ENCODE results near the gene NSUN7.
A peak's percentile ranks its signal among the peaks of the same experiment; 100 is the strongest.

Gene NSUN7

GRCh38 chr4:40734497-40734896, 15.3 kb upstream of the NSUN7 start:
- no peak for DNase-seq (ENCODE audit: low read depth in 3 of 3)

GRCh38 chr4:40736910-40737309, 12.8 kb upstream of the NSUN7 start:
- DNase-seq (ENCODE audit: low read depth in 3 of 3), result no peak

GRCh38 chr4:40737879-40738278, 11.9 kb upstream of the NSUN7 start:
- DNase-seq (ENCODE audit: low read depth in 3 of 3), result no peak

GRCh38 chr4:40739347-40739746, 10.4 kb upstream of the NSUN7 start:
- DNase-seq (ENCODE audit: low read depth in 3 of 3), result no peak

GRCh38 chr4:40744218-40744617, 5.5 kb upstream of the NSUN7 start:
- no peak for DNase-seq (ENCODE audit: low read depth in 3 of 3)

GRCh38 chr4:40745285-40745984, 4.3 kb upstream of the NSUN7 start:
- DNase-seq (ENCODE audit: low read depth in 3 of 3), result no peak

GRCh38 chr4:40747207-40747835, 2.4 kb upstream of the NSUN7 start:
- DNase-seq (ENCODE audit: low read depth in 3 of 3), result no peak

GRCh38 chr4:40750461-40751258, 905 bp downstream of the NSUN7 start:
- DNase-seq (ENCODE audit: low read depth in 3 of 3), result no peak

GRCh38 chr4:40755616-40756015, 5.9 kb downstream of the NSUN7 start:
- no peak for DNase-seq (ENCODE audit: low read depth in 3 of 3)

- DNase-seq (ENCODE audit: low read depth in 3 of 3), result peak; percentile 14 to 34 (median 18)
These were observed 13.5 kb downstream of the NSUN7 start for GRCh38 chr4:40763228-40763716.

GRCh38 chr4:40769266-40769665, 19.5 kb downstream of the NSUN7 start:
- no peak for DNase-seq (ENCODE audit: low read depth in 3 of 3)

GRCh38 chr4:40778090-40778489, 28.3 kb downstream of the NSUN7 start:
- no peak for DNase-seq (ENCODE audit: low read depth in 3 of 3)

GRCh38 chr4:40782876-40783275, 33.1 kb downstream of the NSUN7 start:
- no peak for DNase-seq (ENCODE audit: low read depth in 3 of 3)

- no peak for DNase-seq (ENCODE audit: low read depth in 3 of 3)
These were observed 36.0 kb downstream of the NSUN7 start for GRCh38 chr4:40785727-40786126.

GRCh38 chr4:40788331-40788730, 38.6 kb downstream of the NSUN7 start:
- no peak for DNase-seq (ENCODE audit: low read depth in 3 of 3)

- DNase-seq (ENCODE audit: low read depth in 3 of 3), result no peak
These were observed 39.3 kb downstream of the NSUN7 start for GRCh38 chr4:40789031-40789430.

- no peak for DNase-seq (ENCODE audit: low read depth in 3 of 3)
These were observed 40.0 kb downstream of the NSUN7 start for GRCh38 chr4:40789771-40790170.

GRCh38 chr4:40800064-40800463, 50.3 kb downstream of the NSUN7 start:
- DNase-seq (ENCODE audit: low read depth in 3 of 3), result no peak

- DNase-seq (ENCODE audit: low read depth in 3 of 3), result no peak
These were observed 54.8 kb downstream of the NSUN7 start for GRCh38 chr4:40804598-40804997.

GRCh38 chr4:40808926-40809457, 59.2 kb downstream of the NSUN7 start:
- no peak for DNase-seq (ENCODE audit: low read depth in 3 of 3)

- DNase-seq (ENCODE audit: low read depth in 3 of 3), result no peak
These were observed 62.2 kb downstream of the NSUN7 start for GRCh38 chr4:40811956-40812355.

GRCh38 chr4:40812386-40812785, 62.6 kb downstream of the NSUN7 start:
- DNase-seq (ENCODE audit: low read depth in 3 of 3), result no peak
